ENCODE measurements around the gene CLSTN2.

GRCh38 chr3:140440446-140440845 lies 505.5 kb downstream of the CLSTN2 start:
- TF ChIP-seq POLR2AphosphoS5 (IDR thresholded peaks at IDR 0.05) = no peak
- TF ChIP-seq, protein P1, sequence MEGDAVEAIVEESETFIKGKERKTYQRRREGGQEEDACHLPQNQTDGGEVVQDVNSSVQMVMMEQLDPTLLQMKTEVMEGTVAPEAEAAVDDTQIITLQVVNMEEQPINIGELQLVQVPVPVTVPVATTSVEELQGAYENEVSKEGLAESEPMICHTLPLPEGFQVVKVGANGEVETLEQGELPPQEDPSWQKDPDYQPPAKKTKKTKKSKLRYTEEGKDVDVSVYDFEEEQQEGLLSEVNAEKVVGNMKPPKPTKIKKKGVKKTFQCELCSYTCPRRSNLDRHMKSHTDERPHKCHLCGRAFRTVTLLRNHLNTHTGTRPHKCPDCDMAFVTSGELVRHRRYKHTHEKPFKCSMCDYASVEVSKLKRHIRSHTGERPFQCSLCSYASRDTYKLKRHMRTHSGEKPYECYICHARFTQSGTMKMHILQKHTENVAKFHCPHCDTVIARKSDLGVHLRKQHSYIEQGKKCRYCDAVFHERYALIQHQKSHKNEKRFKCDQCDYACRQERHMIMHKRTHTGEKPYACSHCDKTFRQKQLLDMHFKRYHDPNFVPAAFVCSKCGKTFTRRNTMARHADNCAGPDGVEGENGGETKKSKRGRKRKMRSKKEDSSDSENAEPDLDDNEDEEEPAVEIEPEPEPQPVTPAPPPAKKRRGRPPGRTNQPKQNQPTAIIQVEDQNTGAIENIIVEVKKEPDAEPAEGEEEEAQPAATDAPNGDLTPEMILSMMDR (IDR thresholded peaks at IDR 0.05) = no peak

Data from prostate gland (tissue), 2 donors.